Glutamatergic neuron (in vitro differentiated cells): ENCODE results near the gene ZFP69. TPM values are rescaled to one million over a fixed set of nuclear protein-coding genes. Genes with fewer than 3 reads are reported as not detected.

ENCODE experiments used
- DNase-seq: peaks from one replicate; pipeline ENCODE4 v3.0.0; 2022
- H3K27ac Mint-ChIP-seq: one replicate; pipeline ENCODE4 v1.8.0; 2020; ENCODE audit warnings: mild to moderate bottlenecking, mixed read lengths, inconsistent platforms; ENCODE audit not compliant: unreplicated experiment
- H3K27me3 Mint-ChIP-seq: one replicate; pipeline ENCODE4 v1.8.0; 2020; ENCODE audit warnings: mild to moderate bottlenecking, moderate library complexity, mixed read lengths, inconsistent platforms; ENCODE audit not compliant: unreplicated experiment
- H3K36me3 Mint-ChIP-seq: one replicate; pipeline ENCODE4 v1.8.0; 2020; ENCODE audit warnings: mild to moderate bottlenecking, mixed read lengths, inconsistent platforms; ENCODE audit not compliant: unreplicated experiment
- H3K4me1 Mint-ChIP-seq: one replicate; pipeline ENCODE4 v1.8.0; 2020; ENCODE audit warnings: mild to moderate bottlenecking, low read depth, mixed read lengths, inconsistent platforms; ENCODE audit not compliant: unreplicated experiment
- H3K4me3 Mint-ChIP-seq: one replicate; pipeline ENCODE4 v1.8.0; 2020; ENCODE audit warnings: mild to moderate bottlenecking, mixed read lengths, inconsistent platforms; ENCODE audit not compliant: unreplicated experiment
- H3K9me3 Mint-ChIP-seq: one replicate; pipeline ENCODE4 v1.8.0; 2020; ENCODE audit warnings: mild to moderate bottlenecking, moderate library complexity, mixed read lengths, inconsistent platforms; ENCODE audit not compliant: unreplicated experiment
- CTCF ChIP-seq: fragments of 200-600 bp; sonication (generic); IDR thresholded peaks from one replicate; pipeline ENCODE4 v1.5.0; 2021; ENCODE audit not compliant: partially characterized antibody, unreplicated experiment
- total RNA-seq: library from RNA; stranded (reverse); fragmentation: NEBNext Ultra II Directional; extraction: Animal tissue kit (Norgen Biotek cat#: 25700); gene quantifications from one replicate; pipeline ENCODE4 v1.2.1, GENCODE V29; 2021; ENCODE audit not compliant: unreplicated experiment

ZFP69 gene
- total RNA-seq, 1 donor from 2014 or later = 5.0 TPM

- Mint-ChIP-seq H3K27ac (no peak overlapping the region), H3K36me3 (peaks cover 5% of the 10 kb centered on the region), H3K9me3 (no peaks in the 10 kb centered on the region), H3K4me3 (no peak overlapping the region), H3K4me1 (no peaks in the 10 kb centered on the region), H3K27me3 (no peaks in the 10 kb centered on the region)
- DNase-seq = no peak
- TF ChIP-seq CTCF = no peak
These were observed 62.2 kb downstream of the ZFP69 start for GRCh38 chr1:40539338-40539737.

Other genes with a start within 250 kb of the ZFP69 start
- not detected for gene TMCO2, start 229.4 kb upstream of the ZFP69 start, total RNA-seq
- 32.8 TPM for gene ZMPSTE24, start 219.1 kb upstream of the ZFP69 start, total RNA-seq
- 3.3 TPM for gene COL9A2, start 160.0 kb upstream of the ZFP69 start, total RNA-seq
- gene SMAP2, start 103.6 kb upstream of the ZFP69 start, total RNA-seq = 25.2 TPM
- gene ZFP69B, start 26.8 kb upstream of the ZFP69 start, total RNA-seq = 10.7 TPM
- 11.9 TPM for gene EXO5, start 31.5 kb downstream of the ZFP69 start, total RNA-seq
- gene ZNF684, start 54.3 kb downstream of the ZFP69 start, total RNA-seq = 3.6 TPM
- 126 TPM for gene RIMS3, start 188.4 kb downstream of the ZFP69 start, total RNA-seq
- 44.2 TPM for gene NFYC, start 214.4 kb downstream of the ZFP69 start, total RNA-seq